Measurements from ENCODE around the gene TULP4. TPM values are rescaled to one million over a fixed set of nuclear protein-coding genes. Genes with fewer than 3 reads are reported as not detected.

The TULP4 gene
- total and polyA plus RNA-seq, 2 of the 8 experiments (the other 6 are each of a cell fraction or from before 2014, with no cell fraction given), result 7.7 to 51.6 TPM

- Histone ChIP-seq H3K23me2 (ENCODE audit: low read depth, low read length) (no peaks in the 10 kb centered on the region), H3K27me3 (replicated peaks in 1 of 4; ENCODE audit: control insufficient read depth in 3 of 4, extremely low read depth in 1 of 4, insufficient read depth in 3 of 4, low read length in 3 of 4) (no peaks in the 10 kb centered on the region), H3K56ac (replicated peaks; ENCODE audit: insufficient read length, low read depth, low read length) (no peak overlapping the region), H4K20me1 (replicated peaks in 1 of 2; ENCODE audit: control insufficient read depth in 1 of 2, insufficient read depth in 2 of 2, low read length in 2 of 2) (peaks cover 0 to 2% of the 10 kb centered on the region in 2 experiments), H3K4ac (replicated peaks; ENCODE audit: insufficient read length, low read depth, low read length) (no peak overlapping the region), H3K79me1 (ENCODE audit: low read depth, low read length) (0 out of 2 replicates have a peak, but pooled peaks cover 3% of the 10 kb centered on the region), H4K91ac (replicated peaks; ENCODE audit: insufficient read length, low read length) (no peak overlapping the region), H4K8ac (ENCODE audit: extremely low read depth, insufficient read depth, low read length) (no peak overlapping the region), H3K23ac (ENCODE audit: insufficient read length) (no peak overlapping the region), H2BK15ac (ENCODE audit: low read length) (no peak overlapping the region), H3K4me1 (replicated peaks in 1 of 4; ENCODE audit: control insufficient read depth in 3 of 4, insufficient read depth in 4 of 4, low read length in 3 of 4) (peaks cover 0 to 8% (median 4%) of the 10 kb centered on the region in 4 experiments; a peak in 3 of 7 replicates), H3K9me3 (ENCODE audit: insufficient read depth in 2 of 2, low read depth in 1 of 2, low read length in 1 of 2) (no peaks in the 10 kb centered on the region), H3K18ac (ENCODE audit: extremely low read depth, low read length) (no peak overlapping the region), H3K36me3 (ENCODE audit: control insufficient read depth in 2 of 4, insufficient read depth in 4 of 4, low read length in 3 of 4) (no peaks in the 10 kb centered on the region), H2BK120ac (replicated peaks; ENCODE audit: low read depth, low read length) (no peak overlapping the region), H2AK5ac (ENCODE audit: low read depth, low read length) (no peak overlapping the region), H3K27ac (ENCODE audit: low read depth, low read length) (no peak overlapping the region), H3K4me2 (ENCODE audit: insufficient read depth in 1 of 2, low read depth in 2 of 2, low read length in 2 of 2) (no peak overlapping the region), H2AFZ (ENCODE audit: low read length) (no peak overlapping the region), H3K4me3 (ENCODE audit: extremely low read depth in 1 of 4, insufficient read depth in 2 of 4, low read depth in 3 of 4, low read length in 4 of 4) (no peak overlapping the region), H3K14ac (ENCODE audit: insufficient read length) (no peak overlapping the region), H3K79me2 (ENCODE audit: control insufficient read depth in 1 of 2, insufficient read depth in 2 of 2, low read length in 2 of 2) (peaks cover 4 to 66% of the 10 kb centered on the region in 2 experiments), H4K5ac (ENCODE audit: insufficient read length, low read depth, low read length) (no peak overlapping the region), H2BK12ac (ENCODE audit: low read depth, low read length) (no peak overlapping the region), H2BK20ac (ENCODE audit: low read length) (no peak overlapping the region), H3K9ac (replicated peaks in 1 of 4; ENCODE audit: extremely low read depth in 1 of 4, low read depth in 3 of 4, low read length in 3 of 4) (no peak overlapping the region), H2BK5ac (ENCODE audit: low read depth, low read length) (no peak overlapping the region)
- ChIA-PET CTCF (ENCODE audit: partially characterized antibody) (no interaction called here), POLR2A (ENCODE audit: partially characterized antibody) (no interaction called here)
- DNase-seq (ENCODE audit: low read depth in 1 of 2, low spot score in 2 of 2) (no peak), FAIRE-seq (no peak)
- no peak for TF ChIP-seq CHD1 (IDR thresholded peaks at IDR 0.05; ENCODE audit: low read depth, low read length)
- TF ChIP-seq ZNF274 (IDR thresholded peaks at IDR 0.05; ENCODE audit: borderline replicate concordance, extremely low read depth, low read length), result no peak
- TF ChIP-seq SP2 (IDR thresholded peaks at IDR 0.05; ENCODE audit: low read length), result no peak
- TF ChIP-seq JUN (IDR thresholded peaks at IDR 0.05; ENCODE audit: low read depth, low read length), result no peak
- TF ChIP-seq MAX (IDR thresholded peaks at IDR 0.05), result no peak
- no peak for TF ChIP-seq KDM4A (IDR thresholded peaks at IDR 0.05; ENCODE audit: low read depth, low read length, severe bottlenecking)
- no peak for TF ChIP-seq SUZ12 (IDR thresholded peaks at IDR 0.05; ENCODE audit: low read length)
- TF ChIP-seq TBP (IDR thresholded peaks at IDR 0.05; ENCODE audit: low read depth, low read length), result no peak
- TF ChIP-seq HDAC6 (IDR thresholded peaks at IDR 0.05; ENCODE audit: low read depth, low read length), result no peak
- TF ChIP-seq NRF1 (IDR thresholded peaks at IDR 0.05; ENCODE audit: low read depth, low read length), result no peak
- TF ChIP-seq RNF2 (IDR thresholded peaks at IDR 0.05; ENCODE audit: borderline replicate concordance, low read depth, low read length, missing control alignments, poor library complexity, severe bottlenecking), result no peak
- no peak for TF ChIP-seq TAF1 (IDR thresholded peaks at IDR 0.05; ENCODE audit: low read depth, low read length)
- no peak for TF ChIP-seq EGR1 (IDR thresholded peaks at IDR 0.05; ENCODE audit: borderline replicate concordance, low read depth, low read length)
- no peak for TF ChIP-seq SP1 (IDR thresholded peaks at IDR 0.05; ENCODE audit: low read depth, low read length)
- no peak for TF ChIP-seq BCL11A (IDR thresholded peaks at IDR 0.05; ENCODE audit: low read depth in 2 of 2, low read length in 2 of 2)
- no peak for TF ChIP-seq SP4 (IDR thresholded peaks at IDR 0.05; ENCODE audit: low read length)
- no peak for TF ChIP-seq POLR2A (IDR thresholded peaks at IDR 0.05; ENCODE audit: control extremely low read depth in 1 of 2, low read depth in 2 of 2, low read length in 2 of 2)
Observed at GRCh38 chr6:158322400-158322723, 10.1 kb downstream of the TULP4 start.
